Measurements from ENCODE around the gene GXYLT1.

The GXYLT1 gene

DNA sequence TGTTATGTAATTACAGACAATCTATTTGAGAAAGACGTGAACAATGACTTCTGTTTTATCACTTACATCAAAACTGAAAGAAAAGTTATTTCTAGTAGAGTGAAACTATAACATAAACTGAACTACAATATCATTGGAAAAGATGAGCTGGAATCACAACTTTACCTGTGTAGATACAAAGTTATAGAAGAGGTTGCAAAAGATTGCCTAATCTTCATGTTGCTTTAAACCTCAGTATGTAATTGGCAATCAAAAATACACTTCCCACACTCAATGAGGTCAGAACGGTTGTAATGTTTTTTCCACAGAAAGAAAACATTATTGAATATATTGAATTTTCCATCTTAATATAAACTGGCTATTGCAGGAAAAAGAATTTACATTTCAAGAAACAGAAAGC lies 37.7 kb upstream of the GXYLT1 start:
- in situ Hi-C loops (cut with MboI; ENCODE audit: low pct_unique_long_range_greater_than_20kb, low sequenced_read_pairs, unreplicated experiment) = no loop called here

DNA sequence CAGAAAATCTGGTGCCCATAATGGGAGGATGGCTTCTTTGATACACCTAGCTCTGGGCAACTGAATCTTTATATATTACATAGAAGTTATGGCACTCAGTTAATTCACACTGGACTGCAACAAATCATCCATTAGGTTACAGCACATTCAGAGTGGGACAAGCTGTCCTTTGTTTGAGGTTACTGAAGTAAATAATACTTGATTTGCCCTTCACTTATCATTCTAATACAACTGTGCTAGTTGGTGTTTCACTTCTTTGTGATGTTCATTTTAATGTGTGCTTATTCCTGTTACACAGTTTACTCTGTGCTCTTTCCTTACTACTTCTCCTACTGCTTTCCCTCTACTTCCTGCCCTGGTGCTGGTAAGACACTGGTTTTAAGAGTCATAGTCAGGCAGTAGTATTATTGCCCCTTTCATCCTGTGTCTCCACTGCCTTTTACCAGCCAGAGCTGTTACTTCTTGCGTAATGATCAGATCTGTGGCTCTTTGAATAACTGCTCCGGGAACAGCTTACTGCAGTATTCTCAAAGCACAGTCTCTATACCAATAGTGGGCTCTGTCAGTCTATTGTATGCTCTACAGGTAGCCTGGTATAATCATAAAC lies 36.4 kb upstream of the GXYLT1 start:
- in situ Hi-C loops (cut with MboI; ENCODE audit: low pct_unique_long_range_greater_than_20kb, low sequenced_read_pairs, unreplicated experiment) = no loop called here
- TF ChIP-seq CTCF (IDR thresholded peaks at IDR 0.05; ENCODE audit: extremely low read depth, insufficient read depth, missing control alignments) = no peak
- no peak for DNase-seq (ENCODE audit: low spot score)

More for the DNA sequence above, 37.7 kb upstream of the GXYLT1 start:
- no peak for TF ChIP-seq CTCF (IDR thresholded peaks at IDR 0.05; ENCODE audit: extremely low read depth, insufficient read depth, missing control alignments)
- no peak for DNase-seq (ENCODE audit: low spot score)

- in situ Hi-C loops (cut with MboI; ENCODE audit: low pct_unique_long_range_greater_than_20kb, low sequenced_read_pairs, unreplicated experiment) = no loop called here
- TF ChIP-seq CTCF (IDR thresholded peaks at IDR 0.05; ENCODE audit: extremely low read depth, insufficient read depth, missing control alignments) = no peak
- no peak for DNase-seq (ENCODE audit: low spot score)
Measured at GRCh38 chr12:42178101-42178500, 33.4 kb upstream of the GXYLT1 start.

GRCh38 chr12:42174978-42175377 lies 30.3 kb upstream of the GXYLT1 start:
- DNase-seq (ENCODE audit: low spot score) = no peak
- TF ChIP-seq CTCF (IDR thresholded peaks at IDR 0.05; ENCODE audit: extremely low read depth, insufficient read depth, missing control alignments) = no peak
- in situ Hi-C loops (cut with MboI; ENCODE audit: low pct_unique_long_range_greater_than_20kb, low sequenced_read_pairs, unreplicated experiment) = no loop called here

GRCh38 chr12:42173961-42174521 lies 29.4 kb upstream of the GXYLT1 start:
- in situ Hi-C loops (cut with MboI; ENCODE audit: low pct_unique_long_range_greater_than_20kb, low sequenced_read_pairs, unreplicated experiment) = no loop called here
- no peak for TF ChIP-seq CTCF (IDR thresholded peaks at IDR 0.05; ENCODE audit: extremely low read depth, insufficient read depth, missing control alignments)
- DNase-seq (ENCODE audit: low spot score) = no peak

DNA sequence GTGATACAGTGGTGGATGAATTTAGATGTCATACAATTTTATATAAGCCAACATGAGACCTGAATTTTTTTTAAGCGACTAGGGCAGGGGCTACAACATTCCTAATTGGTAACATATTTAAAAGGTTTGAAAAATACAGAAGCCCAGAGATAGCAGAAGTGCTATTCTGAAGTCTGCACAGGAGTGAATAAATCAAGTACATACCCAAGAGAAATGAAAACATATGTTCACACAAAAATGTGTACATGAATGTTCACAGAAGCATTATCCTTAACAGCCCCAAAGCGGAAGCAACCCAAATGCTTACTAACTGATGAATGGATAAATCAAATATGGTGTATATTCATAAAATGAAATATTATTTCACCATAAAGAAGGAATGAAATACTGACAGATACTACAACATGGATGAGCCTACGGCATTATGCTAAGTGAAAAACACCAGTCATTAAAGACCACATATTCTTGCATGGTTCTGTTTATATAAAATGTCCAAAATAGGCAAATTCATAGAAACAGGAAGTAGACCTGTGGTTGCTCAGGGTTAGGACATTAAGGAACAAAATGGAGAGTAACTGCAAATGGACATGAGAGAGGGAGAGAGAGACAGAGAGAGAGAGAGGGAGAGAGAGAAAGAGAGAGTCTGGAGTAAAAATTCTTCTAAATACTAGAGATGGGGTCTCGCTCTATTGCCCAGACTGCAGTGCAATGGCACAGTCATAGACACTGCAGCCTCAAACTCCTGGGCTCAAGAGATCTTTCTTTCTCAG lies 28.0 kb upstream of the GXYLT1 start:
- no peak for DNase-seq (ENCODE audit: low spot score)
- in situ Hi-C loops (cut with MboI; ENCODE audit: low pct_unique_long_range_greater_than_20kb, low sequenced_read_pairs, unreplicated experiment) = no loop called here
- no peak for TF ChIP-seq CTCF (IDR thresholded peaks at IDR 0.05; ENCODE audit: extremely low read depth, insufficient read depth, missing control alignments)
